SW 1271 (cell line): Measurements from ENCODE around the gene ARID1B.

Source experiments
- DNase-seq, 2 experiments: peaks; one replicate each; lab custom pipeline; 2025; lab: John Stamatoyannopoulos, UW

ARID1B gene

DNA sequence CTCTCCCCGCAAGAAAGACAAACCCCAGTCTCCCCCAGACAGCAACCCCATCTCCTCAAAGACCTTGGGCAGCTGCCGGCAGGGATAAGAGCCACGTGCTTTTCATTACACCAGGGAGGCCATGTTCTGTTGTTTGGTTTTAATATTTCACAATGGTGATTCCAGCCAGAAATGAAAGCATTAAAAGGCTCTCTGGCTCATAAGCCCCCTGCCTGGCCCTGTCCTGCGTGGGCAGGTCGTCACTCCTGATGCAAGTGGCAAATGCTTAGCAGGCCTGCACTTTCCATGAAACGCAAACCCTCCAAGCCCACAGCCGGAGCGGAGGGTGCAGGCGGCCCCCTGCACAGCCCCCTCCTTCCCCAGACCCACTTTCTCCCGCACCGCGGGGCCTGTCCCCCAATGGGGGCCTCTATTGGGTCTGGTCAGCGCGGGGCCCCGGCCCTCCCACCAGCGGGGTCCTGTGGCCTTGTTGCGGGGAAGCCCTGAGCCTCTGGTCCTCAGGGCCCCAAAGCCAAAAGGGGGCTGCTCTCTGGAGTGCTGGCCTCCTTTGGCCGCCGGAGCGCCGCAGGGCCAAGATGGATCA, 469.0 kb downstream of the ARID1B start:
- DNase-seq: no peak

DNA sequence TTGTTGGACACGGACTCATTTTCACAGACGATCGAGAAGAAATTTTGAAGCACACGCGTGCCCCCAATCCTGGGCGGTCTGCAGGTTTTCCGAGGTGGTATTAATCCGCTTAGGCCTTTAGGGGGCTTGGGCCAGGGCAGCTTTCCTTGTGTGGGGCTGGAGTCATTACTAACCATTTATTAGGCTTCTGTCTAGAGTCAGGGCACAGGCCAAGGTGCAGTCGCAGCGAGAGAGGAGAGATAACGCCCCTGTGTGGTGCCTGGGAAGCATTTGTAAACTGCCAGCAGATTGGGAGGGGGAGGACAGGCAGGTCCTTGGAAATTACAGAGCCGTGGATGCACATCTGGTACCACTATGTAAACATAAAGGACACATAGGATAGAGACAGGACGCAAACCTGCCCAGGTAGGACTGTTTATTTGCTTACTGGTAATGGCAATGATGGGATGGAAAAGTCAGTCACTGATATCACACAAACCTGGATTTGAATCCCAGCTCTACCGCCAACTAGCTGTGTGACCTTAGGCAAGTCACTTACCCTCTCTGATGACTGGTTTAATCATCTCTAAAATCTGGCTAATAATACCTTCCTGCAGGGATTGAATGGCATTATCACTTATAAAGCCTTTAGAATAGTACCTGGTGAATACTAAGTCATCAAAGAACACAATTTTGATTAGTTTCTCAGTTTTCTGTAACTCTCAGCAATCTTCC, 469.8 kb downstream of the ARID1B start:
- DNase-seq: no peak

DNA sequence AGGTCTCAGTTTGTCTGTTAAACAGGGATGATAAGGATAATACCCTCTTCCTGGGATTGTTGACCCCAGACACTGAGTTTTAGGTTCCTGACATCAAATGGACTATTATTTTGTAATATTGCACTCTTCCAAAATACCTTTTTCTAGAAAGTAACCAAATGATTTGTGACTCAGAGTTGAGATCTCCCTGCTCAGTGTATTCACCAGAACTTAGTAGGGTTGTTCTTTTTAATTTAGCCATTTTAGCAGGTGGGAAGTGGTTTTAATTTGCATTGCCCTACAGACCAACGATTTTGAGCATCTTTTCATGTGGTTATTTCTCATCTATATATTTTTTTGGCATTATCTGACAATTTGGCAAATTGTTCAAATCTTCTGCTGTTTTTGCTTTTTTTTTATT, 471.1 kb downstream of the ARID1B start:
- DNase-seq: no peak

DNA sequence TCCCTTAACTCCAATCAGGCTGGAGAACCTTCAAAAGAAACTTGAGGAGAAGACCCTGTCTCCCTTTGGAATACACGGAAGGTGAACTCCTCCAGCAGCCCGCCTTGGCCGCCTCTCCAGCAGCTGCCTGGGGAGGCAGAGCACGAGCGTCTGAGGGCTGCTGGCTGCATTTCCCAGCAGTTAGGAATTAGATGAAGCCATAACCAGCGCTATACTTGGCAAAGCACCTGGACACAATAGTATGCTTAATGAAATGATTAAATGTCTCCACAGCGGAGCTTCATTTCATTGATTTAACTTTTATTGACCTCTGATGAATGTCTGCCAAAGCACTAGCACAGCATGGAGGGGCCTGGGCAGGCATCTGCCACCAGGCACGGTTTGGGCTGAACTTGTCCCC, 472.6 kb downstream of the ARID1B start:
- no peak for DNase-seq

DNA sequence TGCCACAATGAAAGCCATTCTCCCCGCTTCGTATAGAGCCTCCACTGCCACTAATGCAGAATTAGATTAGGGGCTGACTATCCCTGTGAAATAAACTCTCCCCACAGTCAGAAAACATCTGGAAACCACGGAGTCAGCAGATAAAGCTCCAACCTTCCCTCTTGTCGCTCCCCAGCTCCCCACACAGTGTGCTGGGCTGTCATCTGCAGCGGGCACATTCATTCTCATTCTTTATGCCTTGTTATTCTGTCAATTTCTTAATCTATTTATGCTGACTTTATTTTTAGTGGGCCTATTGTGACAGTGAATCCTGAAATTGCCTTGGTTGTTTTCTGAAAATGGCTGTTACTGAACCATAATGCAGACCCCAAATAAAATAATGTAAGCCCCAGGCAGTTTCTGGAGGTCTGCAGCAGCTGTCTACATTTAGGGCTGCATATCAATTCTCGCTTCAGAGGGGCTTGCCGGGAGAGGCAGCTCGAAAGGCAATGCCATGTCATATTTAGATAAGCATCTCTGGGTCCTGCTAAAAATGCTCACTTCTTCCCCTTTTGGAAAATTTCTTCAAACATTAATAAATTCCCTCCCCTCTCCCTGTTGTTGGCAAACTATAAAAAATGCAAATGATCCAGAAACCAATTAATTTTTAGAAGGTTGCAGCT, 474.5 kb downstream of the ARID1B start:
- no peak for DNase-seq

DNA sequence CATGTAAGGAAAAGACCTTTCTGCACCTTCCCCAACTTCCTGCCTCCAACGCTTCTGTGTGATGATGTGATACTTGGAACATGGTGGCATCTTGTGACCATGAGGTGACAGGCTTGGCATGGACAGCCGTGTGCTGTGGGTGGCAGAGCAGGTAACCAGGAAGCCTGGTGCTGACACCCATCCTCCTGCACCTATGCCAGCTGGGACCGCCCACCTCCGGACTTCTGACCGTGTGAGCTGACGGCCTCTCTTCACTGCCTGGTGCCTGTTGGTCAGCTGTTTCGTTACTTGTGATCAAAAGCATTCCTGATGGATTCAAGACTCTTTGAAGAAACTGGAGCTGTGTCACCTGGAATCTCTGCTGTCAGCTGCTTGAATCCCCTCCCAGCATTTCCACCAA, 475.8 kb downstream of the ARID1B start:
- no peak for DNase-seq

DNA sequence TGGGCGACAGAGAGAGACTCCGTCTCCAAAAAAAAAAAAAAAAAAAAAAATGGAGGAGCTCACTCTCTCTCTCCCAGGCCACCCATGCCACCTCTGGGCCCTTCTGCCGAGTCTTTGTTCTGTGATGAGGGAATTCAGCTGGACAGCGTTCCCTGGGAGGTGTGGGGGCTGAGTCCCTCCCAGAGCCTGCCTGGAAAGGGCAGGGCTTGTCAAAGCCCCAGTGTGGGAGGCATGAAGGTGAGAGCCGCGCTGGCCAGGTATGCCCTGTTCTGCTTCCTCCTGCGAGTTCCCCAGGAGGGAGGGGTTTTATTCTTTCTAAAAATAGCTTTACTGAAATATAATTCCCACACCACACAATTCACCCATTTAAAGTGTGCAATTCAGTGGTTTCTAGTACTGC, 476.5 kb downstream of the ARID1B start:
- no peak for DNase-seq

DNA sequence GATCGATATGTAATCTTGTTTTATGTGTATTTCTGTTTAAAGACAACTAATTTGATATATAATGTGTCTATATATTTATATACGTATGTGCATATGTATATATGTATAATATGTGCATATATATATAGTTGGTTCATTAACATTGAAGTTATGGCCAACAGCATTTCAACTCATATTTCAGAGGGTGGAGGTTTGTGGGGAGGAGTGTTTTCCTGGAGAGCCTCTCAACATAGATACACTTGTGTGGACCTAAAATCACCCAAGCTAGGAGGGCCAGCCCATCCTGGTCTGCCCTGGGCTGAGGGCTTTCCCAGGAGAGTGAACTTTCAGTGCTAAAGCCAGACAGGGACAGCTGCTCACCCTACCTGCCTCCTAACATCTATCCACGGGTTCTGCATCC, 477.4 kb downstream of the ARID1B start:
- DNase-seq: no peak

DNA sequence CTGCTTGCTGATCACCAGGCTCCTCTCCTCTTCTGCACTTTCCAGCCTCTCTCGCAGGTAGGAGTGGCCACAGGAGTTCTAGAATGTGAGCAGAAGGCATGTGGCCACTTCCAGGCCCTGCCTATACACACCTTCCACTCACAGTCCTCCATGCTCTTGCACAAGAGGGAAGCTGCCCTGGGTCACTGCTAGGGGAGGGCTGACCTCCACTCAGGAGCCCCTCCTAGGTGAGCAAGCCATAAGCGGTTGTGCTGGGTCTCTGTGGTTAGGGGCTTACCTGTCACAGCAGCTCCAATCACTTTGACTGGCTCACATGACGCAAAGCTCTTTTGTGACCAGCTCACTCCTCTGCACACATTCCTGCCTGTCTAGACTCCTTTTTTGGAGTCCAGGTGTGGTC, 477.9 kb downstream of the ARID1B start:
- DNase-seq: no peak

DNA sequence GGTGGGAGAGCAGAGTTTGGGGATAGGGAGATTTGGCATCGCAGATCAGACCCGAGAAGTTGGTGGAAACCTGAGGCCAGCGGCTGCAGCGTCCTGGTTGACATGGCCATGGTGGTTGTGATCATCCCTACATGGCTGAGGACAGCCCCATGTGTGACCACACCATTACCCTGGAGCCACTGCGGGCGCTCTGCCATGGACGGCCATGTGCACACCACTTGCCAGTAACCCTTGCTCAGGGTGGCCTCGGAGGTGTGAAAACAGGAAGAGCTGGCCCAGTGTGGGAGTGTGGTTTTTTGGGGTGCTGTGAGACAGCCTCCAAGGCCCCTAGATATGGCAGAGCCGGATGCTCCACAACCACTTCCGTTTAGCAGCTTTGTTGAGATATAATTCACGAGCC, 481.7 kb downstream of the ARID1B start:
- no peak for DNase-seq

DNA sequence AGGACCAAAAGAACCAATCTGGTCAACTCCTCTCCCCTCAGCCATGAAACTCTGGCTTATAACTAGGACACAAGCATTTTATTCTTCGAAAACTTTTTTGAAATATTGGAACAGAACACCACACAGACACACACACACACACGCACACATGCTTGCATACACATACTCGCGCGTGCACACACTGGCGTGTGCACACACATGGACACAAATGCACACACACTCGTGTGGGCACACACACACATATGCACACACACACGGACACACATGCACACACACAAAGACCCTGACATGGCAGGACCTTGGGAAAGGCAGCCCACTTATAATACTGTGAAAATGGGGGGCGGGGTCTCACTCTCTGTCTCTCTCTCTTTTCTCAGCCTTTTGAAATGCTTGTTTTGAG, 482.3 kb downstream of the ARID1B start:
- DNase-seq: no peak
